ENCODE data around the gene VAMP5. TPM values are rescaled to one million over a fixed set of nuclear protein-coding genes. Genes with fewer than 3 reads are reported as not detected.

Gene VAMP5
- total and polyA plus RNA-seq, 10 of the 15 experiments (the other 5 are each of a cell fraction or from before 2014, with no cell fraction given): 3.8 to 52.7 (median 24.1) TPM

DNA sequence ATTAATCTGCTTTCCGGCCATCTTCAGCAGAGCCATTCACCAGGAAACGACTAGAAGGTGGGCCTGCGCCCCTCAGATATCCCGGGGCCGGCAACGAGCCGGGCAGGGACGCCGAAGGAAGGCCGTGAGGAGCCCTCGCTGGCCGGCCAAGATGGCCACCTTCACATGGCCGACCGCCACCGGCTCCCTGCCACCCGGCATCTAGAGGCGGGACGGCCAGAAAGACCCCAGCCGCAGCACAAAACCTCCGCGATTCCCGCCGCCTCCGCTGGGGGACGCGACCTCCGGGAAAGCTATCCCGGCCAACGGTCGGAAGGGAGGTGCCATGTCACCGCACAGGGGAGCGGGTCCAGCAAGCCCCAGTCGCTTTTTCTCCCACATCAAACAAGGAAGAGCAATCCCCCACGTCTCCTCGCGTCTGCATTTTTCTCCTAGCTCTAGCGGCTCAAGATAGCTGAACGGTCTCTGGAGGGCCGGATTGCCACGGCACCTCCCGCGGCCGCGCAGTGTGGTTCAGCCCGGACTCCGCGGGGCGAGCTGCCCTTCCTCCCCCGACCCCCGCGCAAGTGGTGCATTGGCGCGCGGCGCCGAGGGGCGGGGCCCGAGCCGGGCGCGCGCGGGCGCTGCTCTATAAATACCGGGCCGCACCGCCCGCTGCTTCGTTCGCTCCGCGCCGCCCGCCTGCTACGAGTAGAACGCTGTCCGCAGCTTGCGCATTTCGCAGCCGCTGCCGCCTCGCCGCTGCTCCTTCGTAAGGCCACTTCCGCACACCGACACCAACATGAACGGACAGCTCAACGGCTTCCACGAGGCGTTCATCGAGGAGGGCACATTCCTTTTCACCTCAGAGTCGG, 45.5 kb upstream of the VAMP5 start, which contains the start of gene MAT2A (continued):
- TF ChIP-seq, protein P1, sequence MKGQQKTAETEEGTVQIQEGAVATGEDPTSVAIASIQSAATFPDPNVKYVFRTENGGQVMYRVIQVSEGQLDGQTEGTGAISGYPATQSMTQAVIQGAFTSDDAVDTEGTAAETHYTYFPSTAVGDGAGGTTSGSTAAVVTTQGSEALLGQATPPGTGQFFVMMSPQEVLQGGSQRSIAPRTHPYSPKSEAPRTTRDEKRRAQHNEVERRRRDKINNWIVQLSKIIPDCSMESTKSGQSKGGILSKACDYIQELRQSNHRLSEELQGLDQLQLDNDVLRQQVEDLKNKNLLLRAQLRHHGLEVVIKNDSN (IDR thresholded peaks at IDR 0.05; ENCODE audit: borderline replicate concordance, extremely low read length, insufficient read depth, low read depth, low read length): peak; percentile 9
- TF ChIP-seq, protein P2, sequence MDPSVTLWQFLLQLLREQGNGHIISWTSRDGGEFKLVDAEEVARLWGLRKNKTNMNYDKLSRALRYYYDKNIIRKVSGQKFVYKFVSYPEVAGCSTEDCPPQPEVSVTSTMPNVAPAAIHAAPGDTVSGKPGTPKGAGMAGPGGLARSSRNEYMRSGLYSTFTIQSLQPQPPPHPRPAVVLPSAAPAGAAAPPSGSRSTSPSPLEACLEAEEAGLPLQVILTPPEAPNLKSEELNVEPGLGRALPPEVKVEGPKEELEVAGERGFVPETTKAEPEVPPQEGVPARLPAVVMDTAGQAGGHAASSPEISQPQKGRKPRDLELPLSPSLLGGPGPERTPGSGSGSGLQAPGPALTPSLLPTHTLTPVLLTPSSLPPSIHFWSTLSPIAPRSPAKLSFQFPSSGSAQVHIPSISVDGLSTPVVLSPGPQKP (IDR thresholded peaks at IDR 0.05; ENCODE audit: low read depth, low read length): peak; percentile 58
- TF ChIP-seq, protein P3, sequence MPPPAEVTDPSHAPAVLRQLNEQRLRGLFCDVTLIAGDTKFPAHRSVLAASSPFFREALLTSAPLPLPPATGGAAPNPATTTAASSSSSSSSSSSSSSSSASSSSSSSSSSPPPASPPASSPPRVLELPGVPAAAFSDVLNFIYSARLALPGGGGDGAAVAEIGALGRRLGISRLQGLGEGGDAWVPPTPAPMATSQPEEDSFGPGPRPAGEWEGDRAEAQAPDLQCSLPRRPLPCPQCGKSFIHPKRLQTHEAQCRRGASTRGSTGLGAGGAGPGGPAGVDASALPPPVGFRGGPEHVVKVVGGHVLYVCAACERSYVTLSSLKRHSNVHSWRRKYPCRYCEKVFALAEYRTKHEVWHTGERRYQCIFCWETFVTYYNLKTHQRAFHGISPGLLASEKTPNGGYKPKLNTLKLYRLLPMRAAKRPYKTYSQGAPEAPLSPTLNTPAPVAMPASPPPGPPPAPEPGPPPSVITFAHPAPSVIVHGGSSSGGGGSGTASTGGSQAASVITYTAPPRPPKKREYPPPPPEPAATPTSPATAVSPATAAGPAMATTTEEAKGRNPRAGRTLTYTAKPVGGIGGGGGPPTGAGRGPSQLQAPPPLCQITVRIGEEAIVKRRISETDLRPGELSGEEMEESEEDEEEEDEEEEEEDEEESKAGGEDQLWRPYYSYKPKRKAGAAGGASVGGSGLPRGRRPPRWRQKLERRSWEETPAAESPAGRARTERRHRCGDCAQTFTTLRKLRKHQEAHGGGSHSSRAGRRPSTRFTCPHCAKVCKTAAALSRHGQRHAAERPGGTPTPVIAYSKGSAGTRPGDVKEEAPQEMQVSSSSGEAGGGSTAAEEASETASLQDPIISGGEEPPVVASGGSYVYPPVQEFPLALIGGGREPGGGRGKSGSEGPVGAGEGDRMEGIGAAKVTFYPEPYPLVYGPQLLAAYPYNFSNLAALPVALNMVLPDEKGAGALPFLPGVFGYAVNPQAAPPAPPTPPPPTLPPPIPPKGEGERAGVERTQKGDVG (CRISPR knock-in tag; IDR thresholded peaks at IDR 0.05): no peak
- TF ChIP-seq, protein P4, sequence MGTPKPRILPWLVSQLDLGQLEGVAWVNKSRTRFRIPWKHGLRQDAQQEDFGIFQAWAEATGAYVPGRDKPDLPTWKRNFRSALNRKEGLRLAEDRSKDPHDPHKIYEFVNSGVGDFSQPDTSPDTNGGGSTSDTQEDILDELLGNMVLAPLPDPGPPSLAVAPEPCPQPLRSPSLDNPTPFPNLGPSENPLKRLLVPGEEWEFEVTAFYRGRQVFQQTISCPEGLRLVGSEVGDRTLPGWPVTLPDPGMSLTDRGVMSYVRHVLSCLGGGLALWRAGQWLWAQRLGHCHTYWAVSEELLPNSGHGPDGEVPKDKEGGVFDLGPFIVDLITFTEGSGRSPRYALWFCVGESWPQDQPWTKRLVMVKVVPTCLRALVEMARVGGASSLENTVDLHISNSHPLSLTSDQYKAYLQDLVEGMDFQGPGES (IDR thresholded peaks at IDR 0.05): peak; percentile 55; the same call in 1 of the 2 replicates
- TF ChIP-seq MYC (IDR thresholded peaks at IDR 0.05; ENCODE audit: insufficient read depth, insufficient read length, insufficient replicate concordance, low read length, severe bottlenecking): peak; percentile 73
- TF ChIP-seq CREB1 (IDR thresholded peaks at IDR 0.05; ENCODE audit: low read depth): peak; percentile 60; the same call in 1 of the 2 replicates
- TF ChIP-seq SP1 (IDR thresholded peaks at IDR 0.05; ENCODE audit: low read depth, low read length): peak; percentile 71
- TF ChIP-seq DPF2 (IDR thresholded peaks at IDR 0.05): peak; percentile 79
- peak; percentile 26; the same call in 1 of the 2 replicates for TF ChIP-seq NR2C1 (IDR thresholded peaks at IDR 0.05)
- TF ChIP-seq, protein P5, sequence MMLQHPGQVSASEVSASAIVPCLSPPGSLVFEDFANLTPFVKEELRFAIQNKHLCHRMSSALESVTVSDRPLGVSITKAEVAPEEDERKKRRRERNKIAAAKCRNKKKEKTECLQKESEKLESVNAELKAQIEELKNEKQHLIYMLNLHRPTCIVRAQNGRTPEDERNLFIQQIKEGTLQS (IDR thresholded peaks at IDR 0.05; ENCODE audit: borderline replicate concordance, extremely low read depth, low read depth, low read length): no peak
- peak; percentile 98 for TF ChIP-seq CHD1 (IDR thresholded peaks at IDR 0.05; ENCODE audit: low read depth, low read length)
- TF ChIP-seq NFXL1 (IDR thresholded peaks at IDR 0.05; ENCODE audit: borderline replicate concordance): 0 out of 2 replicates have a peak, but pooled peaks have one; percentile 61
- no peak for TF ChIP-seq GABPA (IDR thresholded peaks at IDR 0.05; ENCODE audit: low read depth)
- peak; percentile 95 for TF ChIP-seq TCF3 (IDR thresholded peaks at IDR 0.05; ENCODE audit: borderline replicate concordance, insufficient read depth, low read depth, low read length)
- peak; percentile 88 for TF ChIP-seq CBFB (IDR thresholded peaks at IDR 0.05; ENCODE audit: low read depth)
- TF ChIP-seq, protein P6, sequence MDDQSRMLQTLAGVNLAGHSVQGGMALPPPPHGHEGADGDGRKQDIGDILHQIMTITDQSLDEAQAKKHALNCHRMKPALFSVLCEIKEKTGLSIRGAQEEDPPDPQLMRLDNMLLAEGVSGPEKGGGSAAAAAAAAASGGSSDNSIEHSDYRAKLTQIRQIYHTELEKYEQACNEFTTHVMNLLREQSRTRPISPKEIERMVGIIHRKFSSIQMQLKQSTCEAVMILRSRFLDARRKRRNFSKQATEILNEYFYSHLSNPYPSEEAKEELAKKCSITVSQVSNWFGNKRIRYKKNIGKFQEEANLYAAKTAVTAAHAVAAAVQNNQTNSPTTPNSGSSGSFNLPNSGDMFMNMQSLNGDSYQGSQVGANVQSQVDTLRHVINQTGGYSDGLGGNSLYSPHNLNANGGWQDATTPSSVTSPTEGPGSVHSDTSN (IDR thresholded peaks at IDR 0.05; ENCODE audit: insufficient replicate concordance, low read depth, low read length): peak; percentile 52
- TF ChIP-seq MYB (IDR thresholded peaks at IDR 0.05; ENCODE audit: borderline replicate concordance, low read depth, low read length): peak; percentile 86
- TF ChIP-seq SMC3 (IDR thresholded peaks at IDR 0.05; ENCODE audit: borderline replicate concordance, low read length): peak; percentile 12; the same call in 1 of the 2 replicates
- peak; percentile 45 for TF ChIP-seq SIX5 (IDR thresholded peaks at IDR 0.05; ENCODE audit: low read depth, low read length, severe bottlenecking)
- peak; percentile 72; the same call in 1 of the 2 replicates for TF ChIP-seq ZBED1 (IDR thresholded peaks at IDR 0.05; ENCODE audit: borderline replicate concordance)
- no peak for TF ChIP-seq TCF7 (IDR thresholded peaks at IDR 0.05; ENCODE audit: borderline replicate concordance)

All from GM12878 (cell line).